Fibroblast of peridontal ligament (primary cell): ENCODE data around the gene TLE6.
"Not testable (repeated sequence)": the region's sequence is repeated elsewhere in the genome, so short reads cannot be mapped to it uniquely, and the experiment has no call there.

Source experiments
- DNase-seq: peaks from one replicate; pipeline ENCODE4 v3.0.0-alpha.2; 2010; ENCODE audit errors: extremely low read depth

The TLE6 gene

DNA sequence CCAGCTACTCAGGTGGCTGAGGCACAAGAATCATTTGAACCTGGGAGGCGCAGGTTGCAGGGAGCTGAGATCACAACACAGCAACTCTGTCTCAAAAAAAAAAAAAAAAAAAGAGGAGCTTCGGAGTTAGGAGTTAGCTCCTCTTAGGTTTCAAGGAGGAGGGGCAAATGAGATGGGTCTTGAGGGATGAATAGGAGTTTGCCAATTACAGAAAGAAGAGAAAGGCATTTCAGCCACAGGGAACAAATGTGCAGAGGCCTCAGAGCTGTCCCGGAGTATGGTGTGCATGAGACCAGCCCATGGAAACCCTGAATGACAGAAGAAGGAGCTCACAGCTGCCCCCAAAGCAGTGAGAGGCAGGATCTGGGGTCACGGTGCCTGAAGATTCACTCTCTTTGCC, 27.2 kb downstream of the TLE6 start:
- DNase-seq: no peak

DNA sequence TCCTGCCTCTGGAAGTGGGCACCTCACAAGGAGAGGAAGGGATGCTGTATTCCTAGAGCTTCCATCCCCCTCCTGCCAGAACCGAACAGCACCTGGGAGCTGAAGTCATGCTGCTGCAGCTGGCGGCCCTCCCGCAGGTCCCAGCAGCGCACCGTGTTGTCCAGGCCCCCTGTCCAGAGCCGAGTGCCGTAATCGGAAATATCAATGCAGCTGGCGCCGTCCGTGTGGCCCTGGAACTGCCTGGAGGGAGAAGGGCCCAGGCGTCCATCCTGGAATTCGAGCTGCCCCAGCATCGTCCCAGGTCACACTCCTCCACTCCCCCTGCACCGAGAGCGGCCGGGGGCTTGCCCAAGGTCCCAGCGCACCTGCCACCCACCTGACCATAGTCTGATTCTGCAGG, 28.0 kb downstream of the TLE6 start:
- DNase-seq: no peak

- no peak for DNase-seq
Observed at GRCh38 chr19:3006075-3006767, 28.9 kb downstream of the TLE6 start.

DNA sequence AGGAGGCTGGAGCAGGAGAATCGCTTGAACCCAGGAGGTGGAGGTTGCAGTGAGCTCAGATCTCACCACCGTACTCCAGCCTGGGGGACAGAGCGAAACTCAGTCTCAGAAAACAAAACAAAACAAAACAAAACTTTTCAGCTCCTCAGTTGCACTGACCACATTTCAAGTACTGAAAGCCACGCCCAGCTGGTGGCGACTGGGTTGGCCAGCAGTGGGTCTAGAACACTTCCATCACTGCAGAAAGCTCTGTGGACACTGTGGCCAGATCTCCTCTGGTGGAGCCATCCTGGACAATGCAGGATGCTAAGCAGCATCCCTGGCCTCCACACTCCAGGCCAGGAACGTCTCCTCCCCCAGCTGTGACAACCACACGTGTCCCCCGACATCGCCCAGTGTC, 30.6 kb downstream of the TLE6 start:
- no peak for DNase-seq

- DNase-seq: no peak
Observed at GRCh38 chr19:3008994-3009393, 31.6 kb downstream of the TLE6 start.

- no peak for DNase-seq
Observed at GRCh38 chr19:3010871-3011270, 33.5 kb downstream of the TLE6 start.

- DNase-seq: not testable (repeated sequence)
Observed at GRCh38 chr19:3012059-3012458, 34.7 kb downstream of the TLE6 start.

DNA sequence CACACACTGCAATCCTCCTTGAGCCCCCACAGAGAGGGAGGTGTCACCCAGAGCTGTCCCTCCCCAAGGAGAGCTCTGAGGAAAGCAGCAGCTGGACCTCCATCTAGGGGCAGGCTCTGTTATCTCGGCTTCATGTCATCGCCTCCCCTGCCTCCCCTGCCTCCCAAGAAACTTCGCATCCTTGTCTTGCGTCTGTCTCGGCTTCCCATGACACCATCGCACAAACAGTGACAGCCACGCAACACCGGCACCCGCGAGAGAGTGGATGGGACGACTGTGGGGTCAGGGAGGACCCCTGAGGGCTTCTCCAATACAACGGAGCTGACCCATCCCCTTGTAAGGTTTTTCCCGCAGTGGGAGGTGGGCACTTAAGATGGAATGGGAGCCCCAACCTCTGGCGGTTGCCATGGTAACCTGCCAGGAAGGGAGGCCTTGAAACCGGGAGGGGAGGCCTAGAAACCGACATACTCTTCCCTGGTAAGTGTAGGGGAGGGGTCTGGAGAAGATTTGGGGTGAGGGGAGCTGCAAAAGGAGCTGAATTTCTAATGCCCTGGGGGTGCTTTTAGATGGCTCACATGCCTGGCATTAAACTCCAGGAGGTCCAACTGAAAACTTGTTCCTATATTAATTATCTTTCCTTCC, 35.4 kb downstream of the TLE6 start:
- DNase-seq: no peak

DNA sequence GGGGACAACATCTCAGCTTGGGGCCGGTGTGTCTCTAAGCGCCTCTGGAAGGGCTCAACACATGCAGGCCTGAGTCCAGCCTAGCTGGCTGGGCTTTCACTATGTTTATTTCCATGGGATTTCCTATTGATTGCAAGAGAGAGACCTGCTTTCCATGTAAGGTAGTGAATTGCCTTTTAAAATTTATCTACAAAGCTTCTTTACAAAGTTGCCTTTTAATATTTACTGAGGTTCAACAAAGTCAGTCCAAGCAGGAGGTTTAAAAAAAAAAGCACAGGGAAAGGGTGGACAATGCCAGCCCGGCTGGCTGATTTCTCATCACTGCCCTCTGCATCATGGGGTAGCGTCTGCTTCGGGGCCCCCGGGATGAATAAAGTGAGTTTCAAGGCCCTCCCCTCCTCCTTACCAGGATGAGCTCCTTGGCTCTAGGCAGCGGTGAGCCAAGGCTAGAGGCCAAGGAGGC, 35.9 kb downstream of the TLE6 start:
- no peak for DNase-seq

GRCh38 chr19:3014135-3014534, 36.8 kb downstream of the TLE6 start:
- DNase-seq: no peak

DNA sequence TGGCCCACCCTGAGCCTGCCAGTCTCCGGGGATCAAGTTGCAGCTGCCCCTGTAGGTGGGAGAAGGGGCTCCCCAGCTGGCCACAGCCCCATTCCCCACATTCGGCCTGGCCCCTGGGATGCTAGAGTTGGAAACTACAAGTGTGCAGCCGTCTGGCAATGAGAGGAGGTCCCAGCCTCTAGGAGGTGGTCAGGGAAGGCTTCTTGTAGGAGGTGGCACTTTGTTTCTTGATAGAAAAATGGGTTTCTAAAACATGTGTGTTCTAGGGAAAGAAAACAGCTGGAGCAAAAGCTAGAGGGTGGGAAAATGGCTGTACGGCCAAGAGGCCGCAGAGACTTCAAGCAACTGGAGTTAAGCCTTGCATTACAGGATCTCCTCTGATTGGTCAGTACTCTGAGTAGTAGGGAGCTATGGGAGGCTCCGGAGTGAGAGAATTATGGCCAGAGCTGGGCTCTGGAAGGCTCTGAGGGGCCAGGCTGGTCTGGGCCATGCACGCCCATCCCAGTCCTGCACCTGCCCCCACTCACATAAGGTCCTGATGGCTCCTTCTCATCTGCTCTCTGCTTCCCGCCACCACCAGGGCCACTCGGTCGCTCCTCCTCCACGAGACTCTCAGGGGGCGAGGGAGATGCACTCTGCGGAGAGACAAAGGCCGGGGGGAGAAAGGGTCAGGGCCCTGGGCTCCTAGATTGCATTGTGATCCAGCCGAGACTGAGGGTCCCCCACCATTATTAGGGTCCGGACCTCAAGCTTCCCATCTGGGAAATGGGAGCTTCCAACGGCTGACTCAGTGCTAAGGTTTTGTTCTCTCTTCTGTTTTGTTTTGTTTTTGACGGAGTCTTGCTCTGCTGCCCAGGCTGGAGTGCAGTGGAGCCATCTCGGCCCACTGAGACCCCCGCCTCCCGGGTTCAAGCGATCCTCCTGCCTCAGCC, 38.0 kb downstream of the TLE6 start:
- DNase-seq: no peak

DNA sequence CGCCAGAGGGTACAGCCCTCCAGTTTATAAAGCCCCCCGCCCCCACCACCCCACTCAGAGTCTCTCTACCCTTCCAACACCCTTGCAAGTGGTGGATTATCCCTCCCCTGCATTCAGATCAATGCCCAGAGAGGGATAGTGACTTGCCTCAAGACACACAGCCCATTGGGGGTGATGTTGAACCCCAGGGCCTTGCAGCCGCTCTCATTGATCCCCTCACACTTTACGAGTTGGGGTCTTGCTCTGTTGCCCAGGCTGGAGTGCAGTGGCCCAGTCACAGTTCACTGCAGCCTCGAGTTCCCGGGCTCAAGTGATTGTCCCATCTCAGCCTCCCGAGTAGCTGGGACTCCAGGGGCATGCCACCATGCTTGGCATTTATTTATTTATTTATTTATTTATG, 40.6 kb downstream of the TLE6 start:
- DNase-seq: no peak

DNA sequence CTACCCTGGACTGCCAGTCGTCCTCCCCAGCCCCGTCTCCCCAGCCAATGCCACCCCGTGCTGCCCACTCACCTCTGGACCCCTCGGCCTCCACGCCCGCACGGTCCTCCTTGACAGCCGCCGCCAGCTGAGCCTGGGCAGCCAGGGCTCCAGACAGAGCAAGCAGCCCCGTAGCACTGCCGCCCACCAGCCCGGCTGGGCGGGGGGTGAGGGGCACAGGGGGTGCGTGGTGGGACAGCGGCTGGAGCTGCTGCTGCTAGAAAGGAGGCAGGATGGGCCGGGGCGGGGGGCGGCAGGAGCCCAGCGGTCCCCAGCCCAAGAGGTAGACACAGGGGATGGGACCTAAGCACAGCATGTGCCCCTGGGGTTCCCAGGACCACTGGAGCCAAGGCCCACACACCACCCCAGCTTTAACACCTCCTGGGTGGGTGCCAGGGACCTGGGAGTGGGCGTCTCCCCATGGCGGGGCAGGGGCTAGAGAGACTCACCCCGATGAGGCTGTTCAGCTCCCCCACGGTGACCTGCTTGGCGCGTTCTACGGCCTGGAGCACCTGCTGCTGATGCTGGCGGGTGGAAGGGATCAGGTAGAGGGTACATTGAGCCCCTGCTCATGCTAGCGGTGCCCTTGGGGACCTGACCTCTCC, 42.0 kb downstream of the TLE6 start:
- DNase-seq: no peak

DNA sequence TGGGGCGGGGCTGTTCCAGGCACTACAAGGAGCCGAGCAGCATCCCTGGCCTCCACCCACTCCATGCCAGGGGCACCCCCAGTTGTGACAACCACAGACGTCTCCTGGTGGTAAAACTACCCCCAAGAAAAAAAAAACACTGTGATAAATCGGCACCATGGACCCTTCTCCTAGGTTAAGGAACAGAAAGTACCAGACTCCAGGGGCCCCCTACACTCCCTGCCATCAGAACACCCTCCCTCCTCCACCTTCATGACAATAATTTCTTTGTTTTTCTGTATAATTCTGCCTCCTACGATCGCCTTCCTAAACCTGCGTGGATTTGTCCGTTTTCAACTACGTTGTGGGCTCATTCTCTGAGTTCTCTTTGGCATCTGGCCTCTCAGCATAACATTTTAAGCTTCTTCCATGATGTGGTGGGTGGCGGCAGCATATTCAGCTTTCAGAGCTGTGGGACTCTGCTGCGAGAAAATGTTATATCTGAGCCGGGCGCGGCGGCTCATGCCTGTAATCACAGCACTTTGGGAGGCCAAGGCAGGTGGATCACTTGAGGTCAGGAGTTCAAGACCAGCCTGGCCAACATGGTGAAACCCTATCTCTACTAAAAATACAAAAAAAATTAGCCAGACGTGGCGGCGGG, 43.1 kb downstream of the TLE6 start:
- DNase-seq: no peak

- DNase-seq: no peak
Observed at GRCh38 chr19:3024509-3024869, 47.1 kb downstream of the TLE6 start.

DNA sequence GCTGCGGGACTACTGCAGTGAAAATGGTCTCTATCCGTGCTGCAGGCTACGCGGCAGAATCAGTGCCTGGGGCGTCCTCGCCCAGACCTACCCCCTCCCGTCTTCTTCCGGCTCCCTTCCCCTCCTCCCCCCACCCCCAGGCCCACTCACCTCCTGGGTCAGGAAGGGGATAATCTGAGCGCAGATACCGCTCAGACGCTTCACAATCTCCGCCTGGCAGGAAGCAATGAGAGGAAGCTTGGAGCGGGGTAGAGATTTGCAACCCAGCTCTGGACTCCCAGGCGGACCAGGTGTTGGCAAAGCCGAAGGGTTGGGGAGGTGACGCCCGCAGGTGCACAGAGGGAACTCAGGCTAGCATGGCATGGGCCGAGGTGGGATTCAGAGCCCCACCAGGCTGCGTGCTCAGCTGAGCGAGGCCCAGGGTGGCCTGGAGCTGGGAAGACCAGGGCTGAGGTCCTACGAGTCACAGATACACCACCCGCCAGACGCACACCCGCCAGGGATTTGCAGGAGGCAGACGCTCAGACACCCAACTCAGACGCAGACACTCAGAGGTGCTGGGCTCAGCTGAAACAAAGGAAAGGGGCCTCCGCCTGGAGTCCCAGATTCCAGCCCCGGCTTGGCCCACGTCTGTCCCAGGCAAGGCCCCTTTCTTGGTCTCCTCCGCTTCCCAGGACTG, 47.6 kb downstream of the TLE6 start:
- DNase-seq: no peak

- no peak for DNase-seq
Observed at GRCh38 chr19:3025549-3025886, 48.2 kb downstream of the TLE6 start.

DNA sequence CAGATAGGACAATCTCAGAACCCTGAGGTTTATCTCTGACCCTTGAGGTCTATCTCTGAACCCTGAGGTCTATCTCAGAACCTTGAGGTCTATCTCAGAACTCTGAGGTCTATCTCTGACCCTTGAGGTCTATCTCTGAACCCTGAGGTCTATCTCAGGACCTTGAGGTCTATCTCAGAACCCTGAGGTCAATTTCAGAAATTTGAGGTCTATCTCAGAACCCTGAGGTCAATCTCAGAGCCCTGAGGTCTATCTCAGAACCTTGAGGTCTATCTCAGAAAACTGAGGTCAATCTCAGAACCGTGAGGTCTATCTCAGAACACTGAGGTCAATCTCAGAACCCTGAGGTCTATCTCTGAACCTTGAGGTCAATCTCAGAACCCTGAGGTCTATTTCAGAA, 49.4 kb downstream of the TLE6 start:
- DNase-seq: no peak

GRCh38 chr19:3027292-3027691, 49.9 kb downstream of the TLE6 start:
- DNase-seq: no peak

GRCh38 chr19:3027981-3028304, 50.6 kb downstream of the TLE6 start:
- DNase-seq: no peak

- no peak for DNase-seq
Observed at GRCh38 chr19:3028305-3029064, 51.1 kb downstream of the TLE6 start.
